BE2C (cell line): ENCODE measurements around the gene CCDC40.

Source experiments
- DNase-seq: peaks from one replicate; pipeline ENCODE4 v3.0.0-alpha.2; 2020
- H3K27me3 ChIP-seq: fragments of 250-450 bp; sonication (Bioruptor Pico); 2 replicates; pipeline ENCODE4 v1.5.1; 2020; ENCODE audit warnings: mild to moderate bottlenecking
- H3K36me3 ChIP-seq: fragments of 250-450 bp; sonication (Bioruptor Pico); 2 replicates; pipeline ENCODE4 v1.5.1; 2020; ENCODE audit warnings: mild to moderate bottlenecking
- H3K4me1 ChIP-seq: fragments of 250-450 bp; sonication (Bioruptor Pico); 2 replicates; pipeline ENCODE4 v1.5.1; 2020
- H3K4me3 ChIP-seq: 2 replicates; pipeline ENCODE4 v1.5.1; 2011; ENCODE audit warnings: low read depth, low read length
- H3K9me3 ChIP-seq: fragments of 250-450 bp; sonication (Bioruptor Pico); 2 replicates; pipeline ENCODE4 v1.5.1; 2020
- TF ChIP-seq, protein P1 (sequence below): IDR thresholded peaks from 2 replicates; pipeline ENCODE4 v1.5.1; 2012; ENCODE audit warnings: mild to moderate bottlenecking, low read depth, low read length

CCDC40 gene

DNA sequence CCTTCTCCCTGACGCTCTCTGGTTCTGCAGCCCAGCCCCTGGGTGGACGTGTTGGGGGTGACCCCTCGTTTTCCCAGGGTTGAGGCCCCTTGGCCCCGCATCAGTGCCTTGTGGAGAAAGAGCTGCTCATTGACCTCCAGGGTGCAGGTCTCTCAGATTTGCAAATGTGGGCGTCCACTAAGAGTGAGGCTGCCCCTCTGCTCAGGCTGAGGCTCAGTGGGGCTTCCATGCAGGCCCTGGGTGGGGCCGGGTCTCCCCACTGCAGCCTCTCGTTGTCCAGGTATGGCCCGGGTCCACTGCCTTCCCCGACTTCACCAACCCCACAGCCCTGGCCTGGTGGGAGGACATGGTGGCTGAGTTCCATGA lies 74.0 kb downstream of the CCDC40 start:
- Histone ChIP-seq H3K4me1 (peaks cover 4% of the 10 kb centered on the region; the same call in 1 of the 2 replicates), H3K4me3 (no peak overlapping the region), H3K9me3 (no peaks in the 10 kb centered on the region), H3K27me3 (no peaks in the 10 kb centered on the region), H3K36me3 (no peaks in the 10 kb centered on the region)
- TF ChIP-seq, protein P1, sequence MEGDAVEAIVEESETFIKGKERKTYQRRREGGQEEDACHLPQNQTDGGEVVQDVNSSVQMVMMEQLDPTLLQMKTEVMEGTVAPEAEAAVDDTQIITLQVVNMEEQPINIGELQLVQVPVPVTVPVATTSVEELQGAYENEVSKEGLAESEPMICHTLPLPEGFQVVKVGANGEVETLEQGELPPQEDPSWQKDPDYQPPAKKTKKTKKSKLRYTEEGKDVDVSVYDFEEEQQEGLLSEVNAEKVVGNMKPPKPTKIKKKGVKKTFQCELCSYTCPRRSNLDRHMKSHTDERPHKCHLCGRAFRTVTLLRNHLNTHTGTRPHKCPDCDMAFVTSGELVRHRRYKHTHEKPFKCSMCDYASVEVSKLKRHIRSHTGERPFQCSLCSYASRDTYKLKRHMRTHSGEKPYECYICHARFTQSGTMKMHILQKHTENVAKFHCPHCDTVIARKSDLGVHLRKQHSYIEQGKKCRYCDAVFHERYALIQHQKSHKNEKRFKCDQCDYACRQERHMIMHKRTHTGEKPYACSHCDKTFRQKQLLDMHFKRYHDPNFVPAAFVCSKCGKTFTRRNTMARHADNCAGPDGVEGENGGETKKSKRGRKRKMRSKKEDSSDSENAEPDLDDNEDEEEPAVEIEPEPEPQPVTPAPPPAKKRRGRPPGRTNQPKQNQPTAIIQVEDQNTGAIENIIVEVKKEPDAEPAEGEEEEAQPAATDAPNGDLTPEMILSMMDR: no peak
- DNase-seq: no peak

DNA sequence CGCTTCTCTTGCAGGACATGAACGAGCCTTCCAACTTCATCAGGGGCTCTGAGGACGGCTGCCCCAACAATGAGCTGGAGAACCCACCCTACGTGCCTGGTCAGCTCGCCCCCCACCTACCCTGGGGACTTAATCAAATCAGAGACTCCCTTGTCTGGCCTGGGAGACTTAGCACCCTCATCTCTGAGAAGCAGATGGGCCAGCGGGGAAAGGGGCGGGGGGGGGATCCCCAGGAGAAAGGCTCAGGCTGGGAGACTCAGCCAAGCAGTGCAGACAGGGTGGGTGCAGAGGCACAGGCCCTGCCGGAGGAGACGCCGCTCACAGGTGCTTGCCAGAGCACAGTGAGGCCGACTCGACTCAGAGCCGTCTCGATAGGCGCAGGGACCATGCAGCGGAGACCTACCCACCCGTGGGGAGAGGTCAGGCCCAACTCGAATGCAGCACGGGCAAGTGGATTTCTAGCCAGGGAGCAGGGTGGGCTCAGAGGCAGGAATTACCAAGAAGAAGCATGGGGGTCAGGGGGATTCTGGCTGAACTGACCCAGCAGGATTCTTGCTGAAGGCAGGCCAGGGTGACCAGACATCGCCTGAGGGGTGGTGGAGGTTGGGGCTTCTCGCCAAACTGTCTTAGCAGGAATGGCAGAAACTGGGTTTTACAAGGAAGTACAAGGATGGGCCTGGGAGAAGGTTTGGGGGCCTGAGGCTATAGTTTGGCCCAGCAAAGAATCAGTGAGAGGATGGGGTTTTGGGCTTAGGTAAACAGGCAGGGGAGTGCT lies 74.7 kb downstream of the CCDC40 start:
- Histone ChIP-seq H3K27me3 (no peaks in the 10 kb centered on the region), H3K4me1 (no peaks in the 10 kb centered on the region), H3K36me3 (no peaks in the 10 kb centered on the region), H3K9me3 (no peaks in the 10 kb centered on the region), H3K4me3 (no peak overlapping the region)
- DNase-seq: no peak
- TF ChIP-seq, protein P1: no peak

DNA sequence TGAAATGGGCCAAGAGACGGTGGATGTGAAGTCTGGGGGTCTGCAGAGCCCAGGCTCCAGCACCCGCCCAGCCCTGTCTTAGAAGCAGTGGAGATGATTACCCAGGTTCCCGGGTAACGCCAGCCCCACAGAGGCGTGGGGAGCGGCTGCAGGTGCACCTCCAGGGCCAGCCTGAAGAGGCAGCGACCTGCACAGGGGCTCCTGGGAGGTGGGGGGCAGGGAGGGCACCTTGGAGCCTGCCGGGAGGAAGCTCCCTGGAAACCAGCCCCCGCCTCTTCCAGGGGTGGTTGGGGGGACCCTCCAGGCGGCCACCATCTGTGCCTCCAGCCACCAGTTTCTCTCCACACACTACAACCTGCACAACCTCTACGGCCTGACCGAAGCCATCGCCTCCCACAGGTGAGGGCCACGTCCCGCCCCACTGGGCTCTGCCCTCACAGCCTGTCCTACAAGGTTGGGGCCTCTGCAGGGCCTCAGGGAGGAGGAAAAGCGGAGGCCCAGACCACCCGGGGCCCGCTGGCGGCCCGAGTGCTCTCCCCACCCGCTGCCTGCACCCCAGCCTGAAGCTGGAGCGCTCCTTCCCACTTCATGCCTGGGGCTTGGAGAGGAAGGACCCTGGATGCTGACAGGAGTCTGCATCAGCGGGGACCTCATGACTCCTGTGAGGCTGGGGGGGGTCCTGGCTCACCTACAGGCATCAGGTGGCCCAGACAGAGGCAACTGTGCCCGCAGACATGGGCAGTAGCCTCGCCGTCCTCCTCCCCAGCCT lies 75.4 kb downstream of the CCDC40 start:
- DNase-seq: no peak
- Histone ChIP-seq H3K36me3 (no peaks in the 10 kb centered on the region), H3K9me3 (no peaks in the 10 kb centered on the region)

DNA sequence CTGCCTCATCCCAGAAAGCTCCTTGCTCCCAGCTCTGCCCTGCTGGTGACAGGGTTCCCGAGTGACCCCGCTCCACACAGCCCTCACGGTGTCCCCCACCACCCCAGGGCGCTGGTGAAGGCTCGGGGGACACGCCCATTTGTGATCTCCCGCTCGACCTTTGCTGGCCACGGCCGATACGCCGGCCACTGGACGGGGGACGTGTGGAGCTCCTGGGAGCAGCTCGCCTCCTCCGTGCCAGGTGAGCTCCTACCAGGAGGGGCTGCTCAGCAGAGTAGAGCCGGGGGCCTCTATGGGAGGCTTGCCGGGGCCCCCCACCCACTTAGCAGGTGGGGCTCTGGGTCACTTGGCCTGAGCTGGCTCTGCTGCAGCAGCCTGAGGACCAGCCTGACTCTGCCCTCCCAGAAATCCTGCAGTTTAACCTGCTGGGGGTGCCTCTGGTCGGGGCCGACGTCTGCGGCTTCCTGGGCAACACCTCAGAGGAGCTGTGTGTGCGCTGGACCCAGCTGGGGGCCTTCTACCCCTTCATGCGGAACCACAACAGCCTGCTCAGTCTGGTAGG lies 76.1 kb downstream of the CCDC40 start:
- H3K9me3 ChIP-seq: no peaks in the 10 kb centered on the region
- no peak overlapping the region for H3K4me3 ChIP-seq
- no peaks in the 10 kb centered on the region for H3K4me1 ChIP-seq
- H3K27me3 ChIP-seq: no peaks in the 10 kb centered on the region
- DNase-seq: no peak
- no peaks in the 10 kb centered on the region for H3K36me3 ChIP-seq
- TF ChIP-seq, protein P1: no peak

More for the DNA sequence above, 75.4 kb downstream of the CCDC40 start:
- TF ChIP-seq, protein P1: no peak
- H3K4me1 ChIP-seq: no peaks in the 10 kb centered on the region
- H3K4me3 ChIP-seq: no peak overlapping the region
- H3K27me3 ChIP-seq: no peaks in the 10 kb centered on the region

DNA sequence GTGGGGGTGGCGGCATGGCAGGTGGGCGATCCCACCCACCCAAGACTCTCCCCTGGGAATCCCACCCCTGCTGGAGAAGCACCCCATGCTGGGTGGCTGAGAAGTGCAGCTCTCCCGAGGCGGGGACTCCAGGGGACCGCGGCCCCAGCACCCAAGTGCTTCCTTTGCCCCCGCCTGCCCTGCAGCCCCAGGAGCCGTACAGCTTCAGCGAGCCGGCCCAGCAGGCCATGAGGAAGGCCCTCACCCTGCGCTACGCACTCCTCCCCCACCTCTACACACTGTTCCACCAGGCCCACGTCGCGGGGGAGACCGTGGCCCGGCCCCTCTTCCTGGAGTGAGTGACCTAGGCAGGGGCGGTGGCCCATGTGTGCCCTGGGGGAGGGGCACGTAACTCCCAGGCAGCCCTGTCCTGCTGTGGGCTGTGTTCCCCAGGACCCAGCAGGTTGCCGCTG lies 76.6 kb downstream of the CCDC40 start:
- DNase-seq: no peak
- Histone ChIP-seq H3K4me3 (no peak overlapping the region), H3K27me3 (no peaks in the 10 kb centered on the region), H3K4me1 (no peaks in the 10 kb centered on the region), H3K36me3 (no peaks in the 10 kb centered on the region), H3K9me3 (no peaks in the 10 kb centered on the region)
- TF ChIP-seq, protein P1: no peak
